Common myeloid progenitor, CD34-positive (primary cell): ENCODE measurements around the gene RABAC1.

ENCODE experiments used
- CTCF ChIA-PET: fragments of 350-600 bp; sonication (Branson Sonifier 250); formaldehyde crosslinking; loops from one replicate; lab custom pipeline; 2021; ENCODE audit warnings: antibody characterized with exemption; lab: Charles Lee
- POLR2A ChIA-PET: fragments of 350-600 bp; sonication (Branson Sonifier 250); formaldehyde crosslinking; loops from one replicate; lab custom pipeline; 2021; ENCODE audit warnings: antibody characterized with exemption; lab: Charles Lee
- DNase-seq, 3 donors: peaks; one replicate each; pipeline versions ENCODE4 v3.0.0 to v3.0.0-alpha.2; 2013
- H3K27ac ChIP-seq, 2 experiments: 1 replicate in 1 of 2; 2 replicates in 1 of 2; pipeline ENCODE4 v1.7.0; 2013; ENCODE audit warnings: inconsistent platforms in 2 of 2, low read length in 2 of 2, mild to moderate bottlenecking in 2 of 2, low read depth in 1 of 2, moderate library complexity in 1 of 2; ENCODE audit not compliant: severe bottlenecking in 2 of 2, insufficient read depth in 1 of 2, poor library complexity in 1 of 2
- H3K27me3 ChIP-seq, 5 experiments: replicated peaks in 2 of 5; 1 replicate in 3 of 5; 2 replicates in 2 of 5; pipeline versions ENCODE4 v1.6.1 to v1.7.0; 2013; ENCODE audit warnings: low read length in 4 of 5, mild to moderate bottlenecking in 2 of 5, moderate library complexity in 2 of 5, inconsistent platforms in 1 of 5; ENCODE audit not compliant: insufficient read depth in 5 of 5, control insufficient read depth in 4 of 5
- H3K36me3 ChIP-seq, 4 experiments: 1 replicate in 2 of 4; 2 replicates in 2 of 4; pipeline versions ENCODE4 v1.6.1 to v1.7.0; 2013; ENCODE audit warnings: low read length in 3 of 4, control low read depth in 1 of 4, mild to moderate bottlenecking in 1 of 4; ENCODE audit not compliant: control insufficient read depth in 4 of 4, insufficient read depth in 4 of 4
- H3K4me1 ChIP-seq, 4 experiments: 1 replicate in 3 of 4; 2 replicates in 1 of 4; pipeline versions ENCODE4 v1.6.1 to v1.7.1; 2013; ENCODE audit warnings: low read length in 3 of 4, mild to moderate bottlenecking in 3 of 4, control low read depth in 1 of 4, inconsistent platforms in 1 of 4, moderate library complexity in 1 of 4; ENCODE audit not compliant: control insufficient read depth in 4 of 4, insufficient read depth in 4 of 4; ENCODE audit errors: control extremely low read depth in 1 of 4
- H3K4me3 ChIP-seq, 7 experiments: 1 replicate in 4 of 7; 2 replicates in 3 of 7; pipeline versions ENCODE4 v1.5.1 to v1.7.0; 2013; ENCODE audit warnings: mild to moderate bottlenecking in 7 of 7, low read length in 6 of 7, moderate library complexity in 6 of 7, inconsistent platforms in 2 of 7, low read depth in 2 of 7, control low read depth in 1 of 7; ENCODE audit not compliant: insufficient read depth in 4 of 7, control insufficient read depth in 1 of 7; ENCODE audit errors: extremely low read depth in 1 of 7
- H3K9me3 ChIP-seq, 5 experiments: 1 replicate in 4 of 5; 2 replicates in 1 of 5; pipeline versions ENCODE4 v1.6.1 to v1.7.1; 2013; ENCODE audit warnings: low read length in 4 of 5, mild to moderate bottlenecking in 2 of 5, inconsistent platforms in 1 of 5, low read depth in 1 of 5, moderate library complexity in 1 of 5; ENCODE audit not compliant: control insufficient read depth in 4 of 5, insufficient read depth in 2 of 5; ENCODE audit errors: control extremely low read depth in 1 of 5
- WGBS: methylation state at CpG from one replicate; pipeline ENCODE4 v1.1.5; 2013; ENCODE audit not compliant: insufficient coverage; 5-methylcytosine and 5-hydroxymethylcytosine counted together

RABAC1 gene

DNA sequence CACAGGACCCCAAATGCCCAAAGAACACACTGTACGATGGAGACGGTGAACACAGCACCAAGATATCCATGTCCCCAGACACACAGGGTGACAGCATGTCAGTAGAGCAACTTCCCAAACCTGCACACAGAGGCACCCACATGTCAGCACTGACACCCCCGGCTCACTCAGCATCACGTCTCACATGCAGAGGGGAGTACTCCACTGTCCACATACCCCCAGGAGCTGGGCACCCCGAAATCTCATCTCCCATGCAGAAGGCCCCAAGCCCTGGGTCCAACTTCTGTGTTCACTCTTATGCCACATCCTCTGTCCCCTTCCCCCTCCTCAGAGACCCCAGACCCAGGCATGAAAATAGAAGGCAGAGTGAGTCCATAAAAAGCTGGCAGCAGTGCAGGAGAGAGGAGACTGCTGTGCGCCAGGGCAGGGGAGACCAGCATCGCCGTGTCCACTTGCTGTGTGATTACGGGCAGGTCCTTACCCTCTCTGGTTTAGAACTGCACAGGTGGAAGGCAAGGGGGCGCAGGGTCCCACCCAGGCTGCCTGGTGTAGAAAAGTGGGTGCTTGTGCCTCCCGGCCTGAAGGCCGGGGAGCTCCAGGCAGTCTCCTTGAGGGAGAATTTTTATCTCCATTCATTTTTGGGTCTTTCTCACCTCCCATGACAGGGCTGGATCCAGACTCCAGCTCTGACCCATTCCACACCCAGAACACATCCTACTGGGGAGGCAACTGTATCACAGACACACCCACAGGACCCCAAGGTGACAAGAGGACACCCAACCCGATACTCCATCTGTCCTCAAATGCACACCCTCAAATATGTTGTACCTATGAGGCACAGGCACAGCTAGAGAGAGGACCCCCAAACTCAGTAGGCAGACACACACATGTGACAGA, 47.9 kb downstream of the RABAC1 start:
- DNase-seq: no peak
- ChIA-PET CTCF (interaction anchor here (0.6 to 2.6 kb wide), 3 partner anchors 9 to 10 kb away, joined by 3 to 8 read pairs (median 3); no protein-coding TSS in a partner anchor), POLR2A (no interaction called here)
- H3K36me3 ChIP-seq: peaks cover 2 to 18% (median 10%) of the 10 kb centered on the region in 4 experiments
- no peak overlapping the region for H3K4me3 ChIP-seq
- peaks cover 0 to 58% (median 28%) of the 10 kb centered on the region in 5 experiments for H3K27me3 ChIP-seq
- peaks cover 0 to 17% (median 5%) of the 10 kb centered on the region in 4 experiments for H3K4me1 ChIP-seq
- no peak overlapping the region for H3K27ac ChIP-seq
- H3K9me3 ChIP-seq: no peaks in the 10 kb centered on the region
- WGBS: 82% methylated on average over 11 of the region's 13 CpGs

DNA sequence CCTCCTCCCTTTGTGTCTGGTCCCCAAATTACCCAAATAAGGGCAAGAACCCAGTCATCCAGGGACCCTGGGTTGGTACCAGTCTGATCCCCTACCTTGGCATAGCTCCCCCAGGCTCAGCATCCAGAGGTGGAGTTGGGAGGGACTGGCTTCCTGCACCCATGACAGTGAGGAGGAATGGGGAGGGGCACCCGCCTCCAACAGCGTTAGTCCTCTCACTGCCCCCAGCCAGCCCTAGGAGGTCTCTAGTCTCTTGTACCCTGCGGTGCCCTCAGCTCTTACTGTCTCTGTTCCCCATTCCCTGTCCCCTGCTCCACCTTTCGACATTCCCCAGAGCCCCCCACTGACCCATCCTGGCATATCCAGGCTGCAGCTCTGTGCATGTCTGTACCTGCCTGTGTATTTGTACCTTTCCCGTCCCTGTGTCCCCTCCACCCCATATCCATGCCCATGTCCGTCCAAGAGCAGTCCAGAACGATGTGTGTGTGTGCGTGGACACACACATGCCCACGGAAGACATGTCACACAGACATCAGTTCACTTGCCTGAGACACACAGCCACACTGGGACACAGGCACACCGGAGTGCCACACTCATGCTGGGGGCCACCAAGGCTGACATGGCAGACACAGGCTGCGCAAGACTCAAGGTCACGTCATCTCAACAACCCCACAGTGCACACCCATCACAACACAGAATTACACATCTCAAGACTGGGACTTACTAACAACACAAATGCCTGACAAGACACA, 48.7 kb downstream of the RABAC1 start:
- CTCF ChIA-PET: interaction anchor here (1.1 to 2.6 kb wide), 2 partner anchors 11 to 15 kb away, joined by 3 to 8 read pairs; no protein-coding TSS in a partner anchor
- Histone ChIP-seq H3K36me3 (peaks cover 2 to 26% (median 17%) of the 10 kb centered on the region in 4 experiments), H3K27me3 (peaks cover 0 to 50% (median 24%) of the 10 kb centered on the region in 5 experiments), H3K4me1 (peaks cover 0 to 16% (median 4%) of the 10 kb centered on the region in 4 experiments), H3K9me3 (no peaks in the 10 kb centered on the region), H3K4me3 (no peak overlapping the region), H3K27ac (no peak overlapping the region)
- 71% methylated on average over 10 of the region's 12 CpGs for WGBS
- POLR2A ChIA-PET: no interaction called here
- no peak for DNase-seq

DNA sequence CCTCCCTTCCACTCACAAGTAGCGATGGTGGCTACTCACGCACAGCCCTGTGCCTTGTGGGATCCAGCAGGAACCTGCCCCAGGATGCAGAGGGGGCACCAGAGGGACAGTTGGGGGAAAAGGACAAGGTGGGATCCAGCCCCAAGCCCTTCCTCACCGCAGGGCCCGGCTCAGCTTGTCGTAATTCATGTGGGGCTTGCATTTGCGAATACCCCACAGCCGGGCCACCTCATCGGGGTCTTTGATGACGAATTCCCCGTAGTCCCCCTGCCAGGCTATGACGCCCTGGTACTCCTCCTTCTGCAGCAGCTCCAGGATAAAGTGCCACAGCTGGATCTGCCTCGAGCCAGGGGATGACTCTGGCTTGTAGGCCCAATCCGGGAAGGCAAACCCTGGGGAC, 49.4 kb downstream of the RABAC1 start:
- POLR2A ChIA-PET: no interaction called here
- no peak overlapping the region for H3K4me3 ChIP-seq
- DNase-seq: no peak
- CTCF ChIA-PET: interaction anchor here (1.1 kb wide), 1 partner anchor 14 kb away, joined by 3 read pairs; no protein-coding TSS in a partner anchor
- peaks cover 3 to 33% (median 24%) of the 10 kb centered on the region in 4 experiments for H3K36me3 ChIP-seq
- peaks cover 0 to 12% (median under 1%) of the 10 kb centered on the region in 4 experiments for H3K4me1 ChIP-seq
- 87% methylated on average over 9 of the region's 13 CpGs for WGBS
- peaks cover 0 to 43% (median 24%) of the 10 kb centered on the region in 5 experiments for H3K27me3 ChIP-seq
- no peaks in the 10 kb centered on the region for H3K9me3 ChIP-seq
- no peak overlapping the region for H3K27ac ChIP-seq

DNA sequence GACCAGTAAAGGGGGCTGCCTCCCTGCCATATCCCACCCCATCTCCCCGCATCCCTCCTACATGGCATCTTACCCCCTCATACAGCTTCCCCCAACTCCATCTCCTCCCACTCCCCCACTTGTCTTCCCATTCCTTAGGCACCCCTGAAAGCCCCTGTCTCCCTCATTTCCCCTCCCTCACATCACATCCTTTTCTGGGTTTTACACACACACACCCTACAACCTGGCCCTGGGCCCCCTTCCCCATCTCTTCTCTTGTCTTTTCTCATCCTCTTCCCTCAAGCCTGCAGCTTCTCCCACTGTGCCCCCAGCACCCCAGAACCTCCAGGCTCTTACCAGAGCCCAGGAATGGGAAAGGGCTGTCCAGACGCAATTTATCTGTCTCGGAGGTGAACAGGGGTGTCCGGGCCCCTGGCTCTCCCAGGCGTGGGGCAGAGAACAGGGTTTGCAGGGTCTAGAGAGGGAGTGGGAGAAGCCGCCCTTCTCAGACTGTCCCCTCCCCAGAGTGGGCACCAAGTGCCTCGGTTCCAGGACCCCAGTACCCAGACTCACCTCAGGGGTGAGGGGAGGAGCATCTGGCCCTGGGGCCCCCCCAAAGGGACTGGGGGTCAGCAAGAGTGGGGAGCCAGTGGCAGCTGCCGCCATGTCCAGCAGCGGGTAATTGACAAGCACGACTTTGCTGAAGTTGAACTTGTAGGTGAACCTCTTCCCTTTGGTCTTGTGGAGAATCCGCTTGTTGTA, 50.2 kb downstream of the RABAC1 start:
- Histone ChIP-seq H3K27me3 (peaks cover 0 to 34% (median 22%) of the 10 kb centered on the region in 5 experiments), H3K36me3 (peaks cover 3 to 41% (median 32%) of the 10 kb centered on the region in 4 experiments), H3K9me3 (no peaks in the 10 kb centered on the region), H3K4me1 (peaks cover 0 to 9% (median under 1%) of the 10 kb centered on the region in 4 experiments), H3K27ac (no peak overlapping the region), H3K4me3 (no peak overlapping the region)
- CTCF ChIA-PET: interaction anchor here (1.0 kb wide), 1 partner anchor 25 kb away, joined by 3 read pairs; no protein-coding TSS in a partner anchor
- POLR2A ChIA-PET: interaction anchor here (0.6 kb wide), 1 partner anchor 198 kb away, joined by 3 read pairs; no protein-coding TSS in a partner anchor
- 79% methylated on average over 4 of the region's 11 CpGs for whole genome bisulfite sequencing
- no peak for DNase-seq

DNA sequence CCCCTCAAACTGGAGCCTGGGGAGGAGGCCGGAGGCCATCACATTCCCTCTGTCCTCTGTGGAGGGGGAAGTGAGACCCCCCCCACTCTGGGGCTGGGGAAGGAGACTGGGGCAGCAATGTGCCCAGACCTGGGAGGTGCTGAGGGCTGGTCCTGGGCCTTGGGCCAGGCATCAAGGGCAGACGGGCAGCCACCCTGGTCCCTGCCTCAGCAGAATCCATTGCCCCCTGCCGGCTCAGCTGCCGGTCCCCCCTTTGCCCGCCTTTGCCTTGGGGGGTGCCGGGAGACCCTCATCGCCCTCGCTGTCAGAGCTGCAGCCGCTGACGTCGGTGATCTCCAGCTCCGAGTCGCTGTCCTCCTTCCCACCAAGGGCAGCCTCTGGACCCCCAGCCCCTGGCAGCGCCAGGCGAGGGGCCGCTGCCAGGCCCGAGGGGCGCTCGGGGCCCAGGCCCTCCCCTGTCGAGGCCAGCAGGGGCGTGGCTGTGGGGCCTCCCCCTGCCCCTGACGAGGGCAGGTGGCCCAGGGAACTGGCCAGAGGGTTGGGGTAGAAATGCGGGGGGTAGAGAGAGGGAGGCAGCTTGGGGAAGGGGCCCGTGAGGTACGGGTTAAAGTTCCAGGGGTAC, 51.0 kb downstream of the RABAC1 start:
- H3K36me3 ChIP-seq: peaks cover 7 to 49% (median 40%) of the 10 kb centered on the region in 4 experiments
- ChIA-PET CTCF (interaction anchor here (1.0 kb wide), 1 partner anchor 26 kb away, joined by 3 read pairs; no protein-coding TSS in a partner anchor), POLR2A (interaction anchor here (0.6 kb wide), 1 partner anchor 197 kb away, joined by 3 read pairs; no protein-coding TSS in a partner anchor)
- no peak for DNase-seq
- no peaks in the 10 kb centered on the region for H3K9me3 ChIP-seq
- H3K27ac ChIP-seq: no peak overlapping the region
- H3K4me1 ChIP-seq: peaks cover 0 to 3% (median 0%) of the 10 kb centered on the region in 4 experiments
- peaks cover 0 to 27% (median 16%) of the 10 kb centered on the region in 5 experiments for H3K27me3 ChIP-seq
- WGBS: 93% methylated on average over 14 of the region's 25 CpGs
- H3K4me3 ChIP-seq: no peak overlapping the region
